ENCODE data around the gene UBE2V1. TPM values are rescaled to one million over a fixed set of nuclear protein-coding genes. Genes with fewer than 3 reads are reported as not detected.

UBE2V1 gene
- polyA plus RNA-seq, 2 of the 4 experiments (the other 2 are of a cell fraction): 129 to 141 TPM

DNA sequence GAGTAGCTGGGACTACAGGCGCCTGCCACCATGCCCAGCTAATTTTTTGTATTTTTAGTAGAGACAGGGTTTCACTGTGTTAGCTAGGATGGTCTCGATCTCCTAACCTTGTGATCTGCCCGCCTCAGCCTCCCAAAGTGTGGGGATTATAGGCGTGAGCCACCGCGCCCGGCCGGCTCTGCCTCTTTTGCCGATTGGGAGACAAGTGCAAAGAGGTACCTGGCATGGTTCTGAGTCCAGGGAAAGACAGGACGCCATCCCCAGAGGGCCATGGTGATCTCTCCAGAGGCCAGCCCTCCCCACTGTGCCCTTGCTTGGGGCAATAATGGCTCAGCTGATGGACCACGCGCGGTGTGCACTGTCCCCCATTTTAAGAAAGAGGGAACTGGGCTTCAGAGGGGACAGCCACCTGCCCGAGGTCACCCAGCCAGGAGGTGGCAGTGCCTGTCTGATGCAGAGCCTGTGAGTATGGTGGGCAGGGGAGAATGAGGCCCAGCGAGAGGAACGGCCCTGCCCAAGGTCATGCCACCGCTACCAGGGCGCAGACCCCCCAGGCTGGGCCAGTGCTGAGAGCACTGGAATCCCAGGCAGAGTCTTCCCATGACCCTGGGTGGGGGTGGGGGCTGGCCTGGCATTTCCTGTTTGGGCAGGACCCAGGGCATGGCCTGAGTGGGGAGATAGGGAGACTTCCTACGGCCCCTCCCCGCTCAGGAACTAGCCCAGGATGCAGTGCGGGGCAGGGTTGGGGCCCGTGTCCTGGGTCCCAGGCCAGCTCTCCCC is 69.2 kb downstream of the UBE2V1 start:
- Histone ChIP-seq H3K9me3 (no peaks in the 10 kb centered on the region), H3K4me2 (no peak overlapping the region), H3K4me3 (no peak overlapping the region), H3K4me1 (peaks cover 18% of the 10 kb centered on the region; the same call in 2 of the 3 replicates), H3K27ac (peak overlapping the region in 1 of 2 experiments; percentile 60; a peak in 3 of 6 replicates)
- TF ChIP-seq RNF2 (IDR thresholded peaks at IDR 0.05; ENCODE audit: borderline replicate concordance, low read depth) (no peak), JUNB (IDR thresholded peaks at IDR 0.05) (no peak), ESRRA (IDR thresholded peaks at IDR 0.05; ENCODE audit: borderline replicate concordance, low read length) (no peak), ZFP36 (IDR thresholded peaks at IDR 0.05; ENCODE audit: borderline replicate concordance, partially characterized antibody) (no peak), KDM5A (IDR thresholded peaks at IDR 0.05) (no peak)
- FAIRE-seq (no peak), ATAC-seq (peak in 1 of 2 experiments; percentile 19; a peak in 3 of 6 replicates), DNase-seq (ENCODE audit: low read depth in 1 of 2, low spot score in 1 of 2) (no peak)
- ChIA-PET POLR2A (no interaction called here), CTCF (interaction anchor here (0.7 to 1.0 kb wide), 2 partner anchors 25 to 27 kb away, joined by 3 to 5 read pairs; no protein-coding TSS in a partner anchor)
- WGBS (ENCODE audit: missing lambda C conversion rate): 89% methylated on average over 21 of the region's 22 CpGs

DNA sequence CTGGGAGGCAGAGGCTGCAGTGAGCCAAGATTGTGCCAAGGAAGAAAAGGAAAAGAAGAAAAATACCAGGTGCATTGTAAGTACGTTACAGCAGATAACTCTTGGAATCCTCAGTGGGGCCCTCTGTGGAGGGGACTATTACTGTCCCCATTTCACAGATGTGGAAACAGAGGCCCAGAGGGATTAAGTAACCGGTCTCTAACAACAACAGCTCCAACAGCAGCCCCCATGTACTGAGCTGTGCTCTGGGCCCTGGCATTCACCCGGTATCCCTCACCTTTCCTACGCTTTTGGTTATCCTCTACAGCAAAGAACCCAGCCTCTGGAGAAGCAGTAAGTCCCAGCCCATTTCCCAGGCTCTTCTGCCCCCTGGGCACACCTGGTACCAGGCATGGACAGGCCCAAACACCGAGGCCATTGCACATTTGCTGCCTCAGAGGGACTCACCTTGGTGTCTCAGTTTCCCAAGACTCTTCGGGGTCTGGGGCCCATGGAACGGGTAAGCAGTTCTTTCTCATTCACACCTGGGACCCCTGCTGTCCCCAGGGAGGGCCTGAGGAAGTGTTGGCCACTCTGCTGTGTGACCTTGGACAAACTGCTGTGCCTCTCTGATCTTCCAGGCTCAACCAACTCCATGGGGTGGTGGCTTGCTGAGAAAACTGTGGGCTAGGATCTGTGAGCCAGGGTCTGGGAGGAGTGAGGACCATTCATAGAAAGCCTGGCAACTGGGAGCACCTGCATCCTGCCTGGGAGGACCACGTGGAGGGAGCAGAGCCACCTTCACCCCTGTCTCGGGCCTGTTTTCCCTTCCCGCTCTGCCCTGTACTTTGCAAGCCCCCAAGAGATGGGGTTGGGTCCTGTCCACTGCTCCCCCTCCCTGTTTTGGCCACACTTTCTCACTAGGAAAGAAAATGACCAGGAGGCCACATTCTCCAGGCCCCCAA is 70.3 kb downstream of the UBE2V1 start:
- CTCF ChIA-PET: interaction anchor here (0.6 to 3.6 kb wide), 3 partner anchors 28 to 272 kb away, joined by 3 to 27 read pairs (median 15); no protein-coding TSS in a partner anchor
- no peak overlapping the region for H3K4me2 ChIP-seq
- POLR2A ChIA-PET: no interaction called here

DNA sequence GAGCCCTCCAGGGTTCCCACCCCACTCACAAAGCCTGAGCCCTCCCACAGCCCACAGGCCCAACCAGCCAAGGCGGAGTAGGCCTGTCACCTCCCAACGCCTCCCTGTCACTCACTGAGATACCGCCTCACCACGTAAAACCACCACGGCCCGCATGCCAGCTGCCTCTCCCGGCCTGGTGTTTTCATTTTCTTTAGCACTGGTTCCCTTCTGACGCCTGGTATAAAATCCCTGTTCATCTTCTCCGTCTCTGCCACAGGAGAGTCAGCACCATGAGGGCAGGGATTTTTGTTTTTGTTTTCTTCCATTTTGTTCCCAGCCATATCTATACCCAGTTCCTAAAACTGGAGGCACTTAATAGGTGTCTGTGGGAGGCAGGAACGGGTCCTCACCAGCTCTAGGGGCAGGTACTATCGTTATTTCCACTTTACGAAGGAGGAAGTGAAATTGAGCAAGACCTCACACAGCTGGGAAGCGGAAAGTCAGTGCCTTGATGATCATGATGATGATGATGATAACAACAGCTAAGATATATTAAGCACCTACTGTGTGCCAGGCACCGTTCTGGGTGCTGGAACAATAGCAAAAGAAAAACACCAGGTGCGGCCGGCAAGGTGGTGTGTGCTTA is 71.6 kb downstream of the UBE2V1 start:
- Histone ChIP-seq H3K27ac (peak overlapping the region in 1 of 2 experiments; percentile 65; a peak in 3 of 6 replicates), H3K9me3 (no peaks in the 10 kb centered on the region), H3K4me3 (no peak overlapping the region), H3K4me2 (no peak overlapping the region), H3K4me1 (peaks cover 17% of the 10 kb centered on the region)
- DNase-seq (ENCODE audit: low read depth in 1 of 2, low spot score in 1 of 2) (no peak), FAIRE-seq (no peak), ATAC-seq (no peak)
- ChIA-PET POLR2A (no interaction called here), CTCF (interaction anchor here (1.9 to 3.6 kb wide), 2 partner anchors 29 to 62 kb away, joined by 15 to 27 read pairs; no protein-coding TSS in a partner anchor)
- 84% methylated on average over 16 of the region's 16 CpGs for WGBS (ENCODE audit: missing lambda C conversion rate)
- TF ChIP-seq RAD21 (conservative IDR thresholded peaks at IDR 0.05 in 1 of 2, IDR thresholded peaks at IDR 0.05 in 1 of 2) (no peak), POLR2A (IDR thresholded peaks at IDR 0.05; ENCODE audit: low read length) (no peak), FOSB (CRISPR knock-in tag; IDR thresholded peaks at IDR 0.05) (no peak), FOXS1 (CRISPR knock-in tag; IDR thresholded peaks at IDR 0.05) (no peak), HDAC2 (IDR thresholded peaks at IDR 0.05) (no peak)

More for the DNA sequence above, 70.3 kb downstream of the UBE2V1 start:
- WGBS (ENCODE audit: missing lambda C conversion rate): 87% methylated on average over 10 of the region's 10 CpGs
- ATAC-seq: no peak
- H3K27ac ChIP-seq: peak overlapping the region in 1 of 2 experiments; percentile 30; a peak in 1 of 6 replicates
- DNase-seq (ENCODE audit: low read depth in 1 of 2, low spot score in 1 of 2): no peak
- FAIRE-seq: no peak
- no peak overlapping the region for H3K4me3 ChIP-seq
- peaks cover 17% of the 10 kb centered on the region for H3K4me1 ChIP-seq
- H3K9me3 ChIP-seq: no peaks in the 10 kb centered on the region
- peak; percentile 57 for TF ChIP-seq ZFP36 (IDR thresholded peaks at IDR 0.05; ENCODE audit: borderline replicate concordance, partially characterized antibody)
- TF ChIP-seq USF2 (IDR thresholded peaks at IDR 0.05): no peak
- TF ChIP-seq FOSL2 (IDR thresholded peaks at IDR 0.05): no peak
- no peak for TF ChIP-seq FOSL2 (CRISPR knock-in tag; IDR thresholded peaks at IDR 0.05)
- peak; percentile 71; the same call in 1 of the 2 replicates for TF ChIP-seq KDM1A (IDR thresholded peaks at IDR 0.05; ENCODE audit: low read depth)
